ENCODE data around the gene ZDHHC6.

Gene ZDHHC6

GRCh38 chr10:112397592-112397991 is 49.1 kb downstream of the ZDHHC6 start (continued):
- TF ChIP-seq TSHZ2 (CRISPR knock-in tag; IDR thresholded peaks at IDR 0.05), result no peak
- no peak for TF ChIP-seq ZNF565 (CRISPR knock-in tag; conservative IDR thresholded peaks at IDR 0.05; ENCODE audit: low read depth)
- TF ChIP-seq ZNF70 (CRISPR knock-in tag; IDR thresholded peaks at IDR 0.05), result no peak
- TF ChIP-seq CSDC2 (CRISPR knock-in tag; IDR thresholded peaks at IDR 0.05), result no peak
- no peak for TF ChIP-seq PPARA (CRISPR knock-in tag; IDR thresholded peaks at IDR 0.05; ENCODE audit: borderline replicate concordance)
- no peak for TF ChIP-seq ZFP3 (CRISPR knock-in tag; IDR thresholded peaks at IDR 0.05)
- TF ChIP-seq ZFP30 (CRISPR knock-in tag; IDR thresholded peaks at IDR 0.05), result no peak

- TF ChIP-seq TSHZ2 (CRISPR knock-in tag; IDR thresholded peaks at IDR 0.05) (no peak), GLIS3 (CRISPR knock-in tag; IDR thresholded peaks at IDR 0.05) (no peak), ISL1 (CRISPR knock-in tag; IDR thresholded peaks at IDR 0.05) (no peak), RARB (CRISPR knock-in tag; IDR thresholded peaks at IDR 0.05) (no peak), PPARA (CRISPR knock-in tag; IDR thresholded peaks at IDR 0.05; ENCODE audit: borderline replicate concordance) (no peak), ZFP3 (CRISPR knock-in tag; IDR thresholded peaks at IDR 0.05) (no peak), ESRRG (CRISPR knock-in tag; IDR thresholded peaks at IDR 0.05) (no peak), TCF4 (CRISPR knock-in tag; IDR thresholded peaks at IDR 0.05; ENCODE audit: borderline replicate concordance) (no peak), ZNF8 (CRISPR knock-in tag; IDR thresholded peaks at IDR 0.05) (no peak), BACH2 (CRISPR knock-in tag; IDR thresholded peaks at IDR 0.05; ENCODE audit: borderline replicate concordance) (no peak), ZNF565 (CRISPR knock-in tag; conservative IDR thresholded peaks at IDR 0.05; ENCODE audit: low read depth) (no peak), ZC3H10 (CRISPR knock-in tag; IDR thresholded peaks at IDR 0.05) (no peak), OSR1 (CRISPR knock-in tag; IDR thresholded peaks at IDR 0.05) (no peak), PATZ1 (CRISPR knock-in tag; IDR thresholded peaks at IDR 0.05; ENCODE audit: borderline replicate concordance) (no peak)
- no peak for ATAC-seq
Measured at GRCh38 chr10:112395809-112396530, 50.7 kb downstream of the ZDHHC6 start.

- no peak for ATAC-seq
- no peak for TF ChIP-seq TOX (CRISPR knock-in tag; IDR thresholded peaks at IDR 0.05; ENCODE audit: borderline replicate concordance)
- TF ChIP-seq SNAI2 (CRISPR knock-in tag; IDR thresholded peaks at IDR 0.05), result no peak
- TF ChIP-seq PATZ1 (CRISPR knock-in tag; IDR thresholded peaks at IDR 0.05; ENCODE audit: borderline replicate concordance), result no peak
- no peak for TF ChIP-seq ZFP30 (CRISPR knock-in tag; IDR thresholded peaks at IDR 0.05)
- no peak for TF ChIP-seq RARB (CRISPR knock-in tag; IDR thresholded peaks at IDR 0.05)
- no peak for TF ChIP-seq TCF4 (CRISPR knock-in tag; IDR thresholded peaks at IDR 0.05; ENCODE audit: borderline replicate concordance)
- no peak for TF ChIP-seq CREB5 (CRISPR knock-in tag; IDR thresholded peaks at IDR 0.05; ENCODE audit: low read depth)
- no peak for TF ChIP-seq ZNF8 (CRISPR knock-in tag; IDR thresholded peaks at IDR 0.05)
- TF ChIP-seq ZNF565 (CRISPR knock-in tag; conservative IDR thresholded peaks at IDR 0.05; ENCODE audit: low read depth), result no peak
- no peak for TF ChIP-seq CSDC2 (CRISPR knock-in tag; IDR thresholded peaks at IDR 0.05)
- no peak for TF ChIP-seq ZNF70 (CRISPR knock-in tag; IDR thresholded peaks at IDR 0.05)
- TF ChIP-seq ZC3H10 (CRISPR knock-in tag; IDR thresholded peaks at IDR 0.05), result no peak
- TF ChIP-seq PPARA (CRISPR knock-in tag; IDR thresholded peaks at IDR 0.05; ENCODE audit: borderline replicate concordance), result no peak
- TF ChIP-seq ISL1 (CRISPR knock-in tag; IDR thresholded peaks at IDR 0.05), result no peak
- no peak for TF ChIP-seq POU6F1 (CRISPR knock-in tag; IDR thresholded peaks at IDR 0.05; ENCODE audit: borderline replicate concordance, low read depth)
- TF ChIP-seq ZFP3 (CRISPR knock-in tag; IDR thresholded peaks at IDR 0.05), result no peak
- TF ChIP-seq CSRNP3 (CRISPR knock-in tag; IDR thresholded peaks at IDR 0.05), result no peak
Measured at GRCh38 chr10:112394475-112394875, 52.2 kb downstream of the ZDHHC6 start.
